ENCODE data around the gene PAQR4.

PAQR4 gene

GRCh38 chr16:3017794-3018506, 48.8 kb downstream of the PAQR4 start, which contains the start of gene CLDN6:
CLDN6 (minus strand) TSS chr16:3018183; CDS start chr16:3016021, 2,162 bp downstream.
- H4K20me1 ChIP-seq = peaks cover 29% of the 10 kb centered on the region
- peaks cover 52% of the 10 kb centered on the region for H3K27me3 ChIP-seq
- no peaks in the 10 kb centered on the region for H3K36me3 ChIP-seq
- peak within 1 kb of the TSS; percentile 17 for H3K4me2 ChIP-seq
- H3K9me3 ChIP-seq = no peaks in the 10 kb centered on the region
- no peak within 1 kb of the TSS for H3K27ac ChIP-seq
- no peak within 1 kb of the TSS for H3K9ac ChIP-seq
- H3K4me3 ChIP-seq = no peak within 1 kb of the TSS
- no peak for TF ChIP-seq Cebpa-rat (IDR thresholded peaks at IDR 0.05)
- peaks cover 47% of the 10 kb centered on the region for H3K4me1 ChIP-seq

- no peaks in the 10 kb centered on the region for H3K36me3 ChIP-seq
- H3K4me2 ChIP-seq = peak overlapping the region; percentile 99
- H3K4me1 ChIP-seq = peaks cover 55% of the 10 kb centered on the region
- TF ChIP-seq Cebpa-rat (IDR thresholded peaks at IDR 0.05) = no peak
- H4K20me1 ChIP-seq = peaks cover 27% of the 10 kb centered on the region
- H3K27me3 ChIP-seq = peaks cover 35% of the 10 kb centered on the region
- H3K9ac ChIP-seq = no peak overlapping the region
- peak overlapping the region; percentile 71 for H3K4me3 ChIP-seq
- no peak overlapping the region for H3K27ac ChIP-seq
- no peaks in the 10 kb centered on the region for H3K9me3 ChIP-seq
Observed at GRCh38 chr16:3019594-3020246, 50.6 kb downstream of the PAQR4 start.

GRCh38 chr16:3020247-3020603, 51.1 kb downstream of the PAQR4 start, which contains the start of gene TNFRSF12A:
TNFRSF12A (plus strand) TSS chr16:3020368; CDS start chr16:3020398, 30 bp downstream.
- peaks cover 32% of the 10 kb centered on the region for H4K20me1 ChIP-seq
- no peaks in the 10 kb centered on the region for H3K36me3 ChIP-seq
- H3K27me3 ChIP-seq = peaks cover 33% of the 10 kb centered on the region
- H3K9me3 ChIP-seq = no peaks in the 10 kb centered on the region
- H3K4me2 ChIP-seq = peak within 1 kb of the TSS; percentile 99
- peaks cover 60% of the 10 kb centered on the region for H3K4me1 ChIP-seq
- peak within 1 kb of the TSS; percentile 71 for H3K4me3 ChIP-seq
- TF ChIP-seq Cebpa-rat (IDR thresholded peaks at IDR 0.05) = no peak
- H3K27ac ChIP-seq = no peak within 1 kb of the TSS
- H3K9ac ChIP-seq = peak within 1 kb of the TSS; percentile 72; the same call in 1 of the 2 replicates

GRCh38 chr16:3020604-3021448, 51.7 kb downstream of the PAQR4 start:
- H4K20me1 ChIP-seq = peaks cover 39% of the 10 kb centered on the region
- peak overlapping the region; percentile 72; the same call in 1 of the 2 replicates for H3K9ac ChIP-seq
- H3K27ac ChIP-seq = no peak overlapping the region
- H3K9me3 ChIP-seq = no peaks in the 10 kb centered on the region
- TF ChIP-seq Cebpa-rat (IDR thresholded peaks at IDR 0.05) = no peak
- H3K4me1 ChIP-seq = peaks cover 65% of the 10 kb centered on the region
- H3K27me3 ChIP-seq = peaks cover 33% of the 10 kb centered on the region
- peak overlapping the region; percentile 99 for H3K4me2 ChIP-seq
- H3K4me3 ChIP-seq = peak overlapping the region; percentile 71
- peaks cover 6% of the 10 kb centered on the region for H3K36me3 ChIP-seq

GRCh38 chr16:3021449-3022207, 52.5 kb downstream of the PAQR4 start:
- H3K9ac ChIP-seq = 0 out of 2 replicates have a peak overlapping the region, but pooled peaks have one; percentile 3
- peaks cover 14% of the 10 kb centered on the region for H3K36me3 ChIP-seq
- H3K27ac ChIP-seq = no peak overlapping the region
- peak overlapping the region; percentile 71 for H3K4me3 ChIP-seq
- peaks cover 65% of the 10 kb centered on the region for H3K4me1 ChIP-seq
- H3K9me3 ChIP-seq = no peaks in the 10 kb centered on the region
- TF ChIP-seq Cebpa-rat (IDR thresholded peaks at IDR 0.05) = no peak
- peaks cover 33% of the 10 kb centered on the region for H3K27me3 ChIP-seq
- H4K20me1 ChIP-seq = peaks cover 46% of the 10 kb centered on the region
- H3K4me2 ChIP-seq = peak overlapping the region; percentile 99

- Histone ChIP-seq H3K9ac (no peak overlapping the region), H3K4me2 (peak overlapping the region; percentile 99), H3K27ac (no peak overlapping the region), H3K9me3 (no peaks in the 10 kb centered on the region), H3K36me3 (peaks cover 20% of the 10 kb centered on the region), H4K20me1 (peaks cover 52% of the 10 kb centered on the region), H3K4me3 (no peak overlapping the region), H3K27me3 (peaks cover 30% of the 10 kb centered on the region), H3K4me1 (peaks cover 67% of the 10 kb centered on the region)
- TF ChIP-seq Cebpa-rat (IDR thresholded peaks at IDR 0.05) = no peak
Observed at GRCh38 chr16:3022208-3022683, 53.1 kb downstream of the PAQR4 start.

GRCh38 chr16:3022684-3023414, 53.7 kb downstream of the PAQR4 start:
- H3K36me3 ChIP-seq = peaks cover 23% of the 10 kb centered on the region
- H3K27ac ChIP-seq = peak overlapping the region; percentile 99; the same call in 1 of the 2 replicates
- peaks cover 72% of the 10 kb centered on the region for H3K4me1 ChIP-seq

More at GRCh38 chr16:3022684-3023414, 53.7 kb downstream of the PAQR4 start:
- peak overlapping the region; percentile 79 for H3K4me3 ChIP-seq
- peaks cover 58% of the 10 kb centered on the region for H4K20me1 ChIP-seq
- H3K9me3 ChIP-seq = no peaks in the 10 kb centered on the region
- peaks cover 29% of the 10 kb centered on the region for H3K27me3 ChIP-seq
- no peak for TF ChIP-seq Cebpa-rat (IDR thresholded peaks at IDR 0.05)
- peak overlapping the region; percentile 96; the same call in 1 of the 2 replicates for H3K9ac ChIP-seq
- peak overlapping the region; percentile 99 for H3K4me2 ChIP-seq

All from BLaER1 (cell line).